ENCODE results near the gene HCST.
"Not testable (repeated sequence)": the region's sequence is repeated elsewhere in the genome, so short reads cannot be mapped to it uniquely, and the experiment has no call there.

HCST gene

GRCh38 chr19:35901854-35902661 is at the start of gene HCST:
Gene HCST (plus strand): TSS chr19:35902529. CDS start chr19:35902594, 65 bp downstream.
- intact Hi-C loops (cut with DNase I): no loop called here
- DNase-seq: peak in 2 of 10 donors; percentile 30 to 69

- no peak for DNase-seq
- intact Hi-C loops (cut with DNase I): no loop called here
Observed at GRCh38 chr19:35853038-35853756, 49.1 kb upstream of the HCST start.

GRCh38 chr19:35856546-35857149 is 45.7 kb upstream of the HCST start, which contains the start of gene KIRREL2:
Gene KIRREL2 (plus strand): TSS chr19:35856911. CDS start chr19:35857120, 209 bp downstream.
- DNase-seq: peak in 1 of 10 donors; percentile 75
- intact Hi-C loops (cut with DNase I): no loop called here

GRCh38 chr19:35858311-35858710 is 44.0 kb upstream of the HCST start:
- peak in 1 of 10 donors; percentile 41 for DNase-seq
- intact Hi-C loops (cut with DNase I): no loop called here

GRCh38 chr19:35859414-35859813 is 42.9 kb upstream of the HCST start:
- intact Hi-C loops (cut with DNase I): no loop called here
- DNase-seq: peak in 1 of 10 donors; percentile 39

GRCh38 chr19:35860436-35860817 is 41.9 kb upstream of the HCST start:
- intact Hi-C loops (cut with DNase I): no loop called here

GRCh38 chr19:35860818-35861639 is 41.3 kb upstream of the HCST start:
- intact Hi-C loops (cut with DNase I): no loop called here
- DNase-seq: peak in 1 of 10 donors; percentile 52

More at GRCh38 chr19:35860436-35860817, 41.9 kb upstream of the HCST start:
- peak in 1 of 10 donors; percentile 51 for DNase-seq

GRCh38 chr19:35861640-35862160 is 40.6 kb upstream of the HCST start:
- intact Hi-C loops (cut with DNase I): no loop called here
- peak in 1 of 10 donors; percentile 66 for DNase-seq

GRCh38 chr19:35862528-35862927 is 39.8 kb upstream of the HCST start:
- DNase-seq: no peak
- intact Hi-C loops (cut with DNase I): no loop called here

GRCh38 chr19:35863018-35863417 is 39.3 kb upstream of the HCST start:
- DNase-seq: no peak
- intact Hi-C loops (cut with DNase I): no loop called here

- intact Hi-C loops (cut with DNase I): loop anchor here (2.0 kb wide), 1 partner anchor 91 kb away; no protein-coding TSS in a partner anchor
- peak; percentile 87 to 99 (median 91) for DNase-seq
Observed at GRCh38 chr19:35868172-35868822, 34.0 kb upstream of the HCST start, which contains the start of gene APLP1. Gene APLP1 (plus strand): TSS chr19:35868574. CDS start chr19:35868637, 63 bp downstream.

- intact Hi-C loops (cut with DNase I): loop anchor here (2.0 kb wide), 1 partner anchor 92 kb away; no protein-coding TSS in a partner anchor
Observed at GRCh38 chr19:35868823-35869326, 33.5 kb upstream of the HCST start.

GRCh38 chr19:35869327-35870123 is 32.8 kb upstream of the HCST start:
- intact Hi-C loops (cut with DNase I): loop anchor here (2.0 kb wide), 1 partner anchor 93 kb away; no protein-coding TSS in a partner anchor

More at GRCh38 chr19:35868823-35869326, 33.5 kb upstream of the HCST start:
- no peak for DNase-seq

GRCh38 chr19:35870124-35870736 is 32.1 kb upstream of the HCST start:
- intact Hi-C loops (cut with DNase I): not testable (repeated sequence)
- peak in 3 of 10 donors; percentile 28 to 58 (median 38) for DNase-seq

More at GRCh38 chr19:35869327-35870123, 32.8 kb upstream of the HCST start:
- peak; percentile 74 to 99 (median 88) for DNase-seq

GRCh38 chr19:35870798-35871197 is 31.5 kb upstream of the HCST start:
- intact Hi-C loops (cut with DNase I): no loop called here
- peak in 1 of 10 donors; percentile 76 for DNase-seq

GRCh38 chr19:35871611-35872010 is 30.7 kb upstream of the HCST start:
- DNase-seq: peak in 1 of 10 donors; percentile 69
- intact Hi-C loops (cut with DNase I): no loop called here

GRCh38 chr19:35872180-35872579 is 30.1 kb upstream of the HCST start:
- DNase-seq: peak in 1 of 10 donors; percentile 53
- intact Hi-C loops (cut with DNase I): no loop called here
